ENCODE results near the gene MAD2L2. TPM values are rescaled to one million over a fixed set of nuclear protein-coding genes. Genes with fewer than 3 reads are reported as not detected.

The MAD2L2 gene
- total RNA-seq, 1 experiment from 2014 or later = 283 TPM

DNA sequence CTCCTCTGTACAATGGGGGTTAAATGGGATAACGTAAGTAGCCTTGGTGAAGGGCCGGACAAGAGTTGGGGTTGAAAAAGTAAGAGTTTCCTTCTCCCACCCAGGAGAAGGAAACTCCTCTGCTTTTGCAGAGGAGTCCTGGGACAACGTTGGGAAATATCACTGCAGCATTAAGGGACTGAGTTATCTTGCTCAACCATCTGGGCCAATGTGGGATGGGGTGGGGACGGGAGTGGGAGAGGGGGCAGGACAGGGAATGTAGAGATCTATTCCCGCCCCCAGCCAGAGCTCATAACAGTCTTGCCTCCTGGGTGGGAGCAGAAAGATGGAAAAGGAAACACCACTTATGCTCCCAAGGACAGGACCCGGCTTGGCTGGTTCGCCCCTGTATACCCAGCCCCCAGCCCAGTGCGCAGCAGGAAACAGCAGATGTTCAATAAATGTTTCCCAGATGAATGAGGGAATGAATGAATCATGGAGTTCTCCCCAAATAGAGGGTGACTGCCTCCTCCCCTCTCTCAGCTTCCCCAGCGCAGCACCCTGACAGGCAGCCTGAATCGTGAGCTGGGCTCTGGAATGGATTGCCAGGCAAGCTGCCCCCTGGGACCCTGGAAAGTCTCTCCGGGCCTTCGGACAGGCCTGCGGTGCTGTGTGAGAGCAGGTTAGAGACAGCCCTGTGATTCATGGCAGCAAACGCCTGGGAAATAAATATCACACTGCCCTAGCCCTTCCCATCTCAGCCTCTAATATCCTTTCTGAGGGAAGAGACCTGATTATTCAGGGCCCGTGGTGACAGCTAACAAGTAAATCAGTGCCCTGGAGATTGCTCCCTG, 51.5 kb downstream of the MAD2L2 start:
- ATAC-seq (no peak), DNase-seq (ENCODE audit: low spot score) (no peak)
- Mint-ChIP-seq H3K36me3 (no peaks in the 10 kb centered on the region), H3K9me3 (0 out of 2 replicates have a peak, but pooled peaks cover 3% of the 10 kb centered on the region), H3K4me3 (no peak overlapping the region), H3K4me1 (no peaks in the 10 kb centered on the region), H3K27ac (no peak overlapping the region), H3K27me3 (ENCODE audit: low read depth) (no peaks in the 10 kb centered on the region)
- no peak for TF ChIP-seq ZNF671 (CRISPR knock-in tag; IDR thresholded peaks at IDR 0.05)
- no peak for TF ChIP-seq MAX (CRISPR knock-in tag; IDR thresholded peaks at IDR 0.05)
- no peak for TF ChIP-seq AR (CRISPR knock-in tag; IDR thresholded peaks at IDR 0.05)
- no peak for TF ChIP-seq SP1 (CRISPR knock-in tag; conservative IDR thresholded peaks at IDR 0.05)
- no peak for TF ChIP-seq GTF2I (CRISPR knock-in tag; conservative IDR thresholded peaks at IDR 0.05)
- TF ChIP-seq, protein P1, sequence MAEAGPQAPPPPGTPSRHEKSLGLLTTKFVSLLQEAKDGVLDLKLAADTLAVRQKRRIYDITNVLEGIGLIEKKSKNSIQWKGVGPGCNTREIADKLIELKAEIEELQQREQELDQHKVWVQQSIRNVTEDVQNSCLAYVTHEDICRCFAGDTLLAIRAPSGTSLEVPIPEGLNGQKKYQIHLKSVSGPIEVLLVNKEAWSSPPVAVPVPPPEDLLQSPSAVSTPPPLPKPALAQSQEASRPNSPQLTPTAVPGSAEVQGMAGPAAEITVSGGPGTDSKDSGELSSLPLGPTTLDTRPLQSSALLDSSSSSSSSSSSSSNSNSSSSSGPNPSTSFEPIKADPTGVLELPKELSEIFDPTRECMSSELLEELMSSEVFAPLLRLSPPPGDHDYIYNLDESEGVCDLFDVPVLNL (CRISPR knock-in tag; IDR thresholded peaks at IDR 0.05; ENCODE audit: borderline replicate concordance, low read depth) = no peak
- no peak for TF ChIP-seq KAT7 (CRISPR knock-in tag; IDR thresholded peaks at IDR 0.05; ENCODE audit: borderline replicate concordance)
- no peak for TF ChIP-seq RORB (CRISPR knock-in tag; IDR thresholded peaks at IDR 0.05)
- no peak for TF ChIP-seq SOX15 (CRISPR knock-in tag; IDR thresholded peaks at IDR 0.05)
- TF ChIP-seq TCF7 (CRISPR knock-in tag; IDR thresholded peaks at IDR 0.05; ENCODE audit: low read depth) = no peak
- TF ChIP-seq, protein P2, sequence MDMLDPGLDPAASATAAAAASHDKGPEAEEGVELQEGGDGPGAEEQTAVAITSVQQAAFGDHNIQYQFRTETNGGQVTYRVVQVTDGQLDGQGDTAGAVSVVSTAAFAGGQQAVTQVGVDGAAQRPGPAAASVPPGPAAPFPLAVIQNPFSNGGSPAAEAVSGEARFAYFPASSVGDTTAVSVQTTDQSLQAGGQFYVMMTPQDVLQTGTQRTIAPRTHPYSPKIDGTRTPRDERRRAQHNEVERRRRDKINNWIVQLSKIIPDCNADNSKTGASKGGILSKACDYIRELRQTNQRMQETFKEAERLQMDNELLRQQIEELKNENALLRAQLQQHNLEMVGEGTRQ (CRISPR knock-in tag; IDR thresholded peaks at IDR 0.05) = no peak
- TF ChIP-seq ZNF219 (CRISPR knock-in tag; IDR thresholded peaks at IDR 0.05; ENCODE audit: borderline replicate concordance) = no peak
- TF ChIP-seq ZNF416 (CRISPR knock-in tag; IDR thresholded peaks at IDR 0.05) = no peak
- TF ChIP-seq ATF2 (CRISPR knock-in tag; IDR thresholded peaks at IDR 0.05; ENCODE audit: borderline replicate concordance, low read depth) = no peak
- TF ChIP-seq JAZF1 (CRISPR knock-in tag; IDR thresholded peaks at IDR 0.05) = no peak
- TF ChIP-seq, protein P3, sequence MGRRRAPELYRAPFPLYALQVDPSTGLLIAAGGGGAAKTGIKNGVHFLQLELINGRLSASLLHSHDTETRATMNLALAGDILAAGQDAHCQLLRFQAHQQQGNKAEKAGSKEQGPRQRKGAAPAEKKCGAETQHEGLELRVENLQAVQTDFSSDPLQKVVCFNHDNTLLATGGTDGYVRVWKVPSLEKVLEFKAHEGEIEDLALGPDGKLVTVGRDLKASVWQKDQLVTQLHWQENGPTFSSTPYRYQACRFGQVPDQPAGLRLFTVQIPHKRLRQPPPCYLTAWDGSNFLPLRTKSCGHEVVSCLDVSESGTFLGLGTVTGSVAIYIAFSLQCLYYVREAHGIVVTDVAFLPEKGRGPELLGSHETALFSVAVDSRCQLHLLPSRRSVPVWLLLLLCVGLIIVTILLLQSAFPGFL (CRISPR knock-in tag; IDR thresholded peaks at IDR 0.05; ENCODE audit: borderline replicate concordance) = no peak
- no peak for TF ChIP-seq EMX1 (CRISPR knock-in tag; IDR thresholded peaks at IDR 0.05)
- no peak for TF ChIP-seq IRF2 (CRISPR knock-in tag; IDR thresholded peaks at IDR 0.05; ENCODE audit: borderline replicate concordance, low read depth)
- CTCF ChIA-PET = interaction anchor here (1.2 to 2.0 kb wide), 2 partner anchors 13 to 57 kb away, joined by 6 to 7 read pairs; no protein-coding TSS in a partner anchor
- POLR2A ChIA-PET = no interaction called here
